Keratinocyte (primary cell): Measurements from ENCODE around the gene ZBTB11. TPM values are rescaled to one million over a fixed set of nuclear protein-coding genes. Genes with fewer than 3 reads are reported as not detected.

ENCODE experiments used
- DNase-seq: peaks from one replicate; pipeline ENCODE4 v3.0.0-alpha.2; 2011; ENCODE audit warnings: low read depth, missing footprints, low spot score
- FAIRE-seq: peaks from 2 replicates; lab custom pipeline; 2011; peaks lifted over from hg19 to GRCh38; lab: Jason Lieb, UNC
- H2AFZ ChIP-seq: 2 replicates; pipeline ENCODE4 v1.6.0; 2012; ENCODE audit warnings: low read length, control low read depth, inconsistent platforms; ENCODE audit not compliant: control insufficient read depth
- H3K27ac ChIP-seq: 2 replicates; pipeline ENCODE4 v1.5.1; 2011; ENCODE audit warnings: low read length; ENCODE audit not compliant: control insufficient read depth, insufficient read depth
- H3K27me3 ChIP-seq: 3 replicates; pipeline ENCODE4 v1.6.0; 2011; ENCODE audit warnings: low read length; ENCODE audit not compliant: control insufficient read depth, insufficient read depth; ENCODE audit errors: extremely low read depth
- H3K36me3 ChIP-seq, 2 experiments: 2 replicates in 1 of 2; 3 replicates in 1 of 2; pipeline ENCODE4 v1.5.1; 2011; ENCODE audit warnings: low read length in 2 of 2, mild to moderate bottlenecking in 1 of 2; ENCODE audit not compliant: control insufficient read depth in 2 of 2, insufficient read depth in 2 of 2; ENCODE audit errors: extremely low read depth in 1 of 2
- H3K4me1 ChIP-seq: 3 replicates; pipeline ENCODE4 v1.5.1; 2011; ENCODE audit warnings: low read length; ENCODE audit not compliant: control insufficient read depth, insufficient read depth; ENCODE audit errors: extremely low read depth
- H3K4me2 ChIP-seq: 3 replicates; pipeline ENCODE4 v1.6.0; 2011; ENCODE audit warnings: low read depth, low read length; ENCODE audit not compliant: control insufficient read depth, insufficient read depth; ENCODE audit errors: extremely low read depth
- H3K4me3 ChIP-seq, 3 experiments: fragments of 200-600 bp in 1 of 3; sonication (generic) in 1 of 3; 2 replicates in 2 of 3; 3 replicates in 1 of 3; pipeline ENCODE4 v1.5.1; 2011 to 2016; ENCODE audit warnings: low read length in 3 of 3, mild to moderate bottlenecking in 3 of 3, control low read depth in 2 of 3, inconsistent platforms in 1 of 3, low read depth in 1 of 3, mixed read lengths in 1 of 3, mixed run types in 1 of 3, moderate library complexity in 1 of 3; ENCODE audit not compliant: control insufficient read depth in 2 of 3, insufficient read depth in 2 of 3; ENCODE audit errors: extremely low read depth in 1 of 3
- H3K79me2 ChIP-seq: 2 replicates; pipeline ENCODE4 v1.6.0; 2012; ENCODE audit warnings: low read length; ENCODE audit not compliant: control insufficient read depth, insufficient read depth
- H3K9ac ChIP-seq: 3 replicates; pipeline ENCODE4 v1.6.0; 2011; ENCODE audit warnings: low read length; ENCODE audit not compliant: control insufficient read depth, insufficient read depth; ENCODE audit errors: extremely low read depth
- H3K9me1 ChIP-seq: 3 replicates; pipeline ENCODE4 v1.6.0; 2011; ENCODE audit warnings: low read length; ENCODE audit not compliant: control insufficient read depth, insufficient read depth; ENCODE audit errors: extremely low read depth
- H3K9me3 ChIP-seq: 2 replicates; pipeline ENCODE4 v1.5.1; 2012; ENCODE audit warnings: low read depth, low read length; ENCODE audit not compliant: control insufficient read depth
- H4K20me1 ChIP-seq: 3 replicates; pipeline ENCODE4 v1.6.0; 2011; ENCODE audit warnings: low read length; ENCODE audit not compliant: control insufficient read depth, insufficient read depth; ENCODE audit errors: extremely low read depth
- EZH2 ChIP-seq: IDR thresholded peaks from one replicate; pipeline ENCODE4 v1.6.1; 2012; ENCODE audit warnings: inconsistent platforms, mild to moderate bottlenecking, low read length, moderate library complexity
- dilution Hi-C: fragments of 300-500 bp; cut with MboI; formaldehyde crosslinking; loops from one replicate; pipeline ENCODE4 v1.7.0; 2020; ENCODE audit warnings: low sequenced_read_pairs; ENCODE audit not compliant: extremely low pct_ligation_motif_present
- polyA plus RNA-seq, 5 experiments: library from polyadenylated mRNA; depleted of rRNA in 3 of 5; stranded (reverse) in 3 of 5; stranded (forward) in 1 of 5; unstranded in 1 of 5; fragments of >200 nt; gene quantifications; 1 replicate in 1 of 5; 2 replicates in 3 of 5; 3 replicates in 1 of 5; pipeline versions ENCODE4 v1.2.1 to v1.2.3, GENCODE V29; 2011 to 2012; ENCODE audit warnings: missing spikeins in 2 of 5, low read depth in 1 of 5, low replicate concordance in 1 of 5
- TF ChIP-seq, protein P1 (sequence below), 3 experiments: IDR thresholded peaks in 1 of 3; conservative IDR thresholded peaks in 1 of 3; optimal IDR thresholded peaks in 1 of 3; 2 replicates in 2 of 3; 3 replicates in 1 of 3; pipeline versions ENCODE3 to v1.5.1; 2011; ENCODE audit warnings: low read length in 3 of 3, mild to moderate bottlenecking in 3 of 3, moderate library complexity in 2 of 3, control low read depth in 1 of 3, inconsistent platforms in 1 of 3; ENCODE audit not compliant: insufficient read depth in 2 of 3; ENCODE audit errors: extremely low read depth in 1 of 3

The ZBTB11 gene
- polyA plus RNA-seq, 1 donor (not counting 4 experiments of a cell fraction or from before 2014, with no cell fraction given), result 19.7 TPM

- peak overlapping the region; percentile 97 for H3K9ac ChIP-seq
- DNase-seq (no peak), FAIRE-seq (no peak)
- H4K20me1 ChIP-seq, result peaks cover 3% of the 10 kb centered on the region
- H3K36me3 ChIP-seq, result peaks cover 3 to 11% of the 10 kb centered on the region in 2 experiments
- H3K4me3 ChIP-seq, result peak overlapping the region; percentile 86 to 99 (median 98)
- H3K9me3 ChIP-seq, result no peaks in the 10 kb centered on the region
- H3K79me2 ChIP-seq, result peaks cover 60% of the 10 kb centered on the region
- dilution Hi-C loops, result no loop called here
- peak overlapping the region; percentile 81 for H2AFZ ChIP-seq
- H3K27me3 ChIP-seq, result no peaks in the 10 kb centered on the region
- no peaks in the 10 kb centered on the region for H3K9me1 ChIP-seq
- peak overlapping the region; percentile 92 for H3K27ac ChIP-seq
- peaks cover 19% of the 10 kb centered on the region for H3K4me1 ChIP-seq
- peak overlapping the region; percentile 86 for H3K4me2 ChIP-seq
- no peak for TF ChIP-seq EZH2
- TF ChIP-seq, protein P1, sequence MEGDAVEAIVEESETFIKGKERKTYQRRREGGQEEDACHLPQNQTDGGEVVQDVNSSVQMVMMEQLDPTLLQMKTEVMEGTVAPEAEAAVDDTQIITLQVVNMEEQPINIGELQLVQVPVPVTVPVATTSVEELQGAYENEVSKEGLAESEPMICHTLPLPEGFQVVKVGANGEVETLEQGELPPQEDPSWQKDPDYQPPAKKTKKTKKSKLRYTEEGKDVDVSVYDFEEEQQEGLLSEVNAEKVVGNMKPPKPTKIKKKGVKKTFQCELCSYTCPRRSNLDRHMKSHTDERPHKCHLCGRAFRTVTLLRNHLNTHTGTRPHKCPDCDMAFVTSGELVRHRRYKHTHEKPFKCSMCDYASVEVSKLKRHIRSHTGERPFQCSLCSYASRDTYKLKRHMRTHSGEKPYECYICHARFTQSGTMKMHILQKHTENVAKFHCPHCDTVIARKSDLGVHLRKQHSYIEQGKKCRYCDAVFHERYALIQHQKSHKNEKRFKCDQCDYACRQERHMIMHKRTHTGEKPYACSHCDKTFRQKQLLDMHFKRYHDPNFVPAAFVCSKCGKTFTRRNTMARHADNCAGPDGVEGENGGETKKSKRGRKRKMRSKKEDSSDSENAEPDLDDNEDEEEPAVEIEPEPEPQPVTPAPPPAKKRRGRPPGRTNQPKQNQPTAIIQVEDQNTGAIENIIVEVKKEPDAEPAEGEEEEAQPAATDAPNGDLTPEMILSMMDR (optimal IDR thresholded peaks at IDR 0.05 in 1 of 3, IDR thresholded peaks at IDR 0.05 in 1 of 3, conservative IDR thresholded peaks at IDR 0.05 in 1 of 3; ENCODE audit: extremely low read depth in 1 of 3, insufficient read depth in 2 of 3, low read length in 3 of 3), result no peak
Measured at GRCh38 chr3:101675709-101676215, 1.2 kb downstream of the ZBTB11 start.

DNA sequence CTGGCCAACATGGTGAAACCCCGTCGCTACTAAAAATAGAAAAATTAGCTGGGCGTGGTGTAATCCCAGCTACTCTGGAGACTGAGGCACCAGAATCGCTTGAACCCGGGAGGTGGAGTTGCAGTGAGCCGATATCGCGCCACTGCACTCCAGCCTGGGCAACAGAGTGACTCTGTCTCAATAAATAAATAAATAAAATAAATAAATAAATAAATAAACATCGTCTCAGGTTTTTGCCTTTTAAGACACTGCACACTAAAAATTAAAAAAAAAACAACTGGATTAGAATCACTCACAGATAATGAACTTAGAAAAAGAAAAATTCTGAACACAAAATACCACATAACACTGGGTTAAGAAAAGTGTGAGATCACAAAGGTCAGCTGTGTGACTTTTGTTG is 2.4 kb downstream of the ZBTB11 start:
- Histone ChIP-seq H3K27me3 (no peaks in the 10 kb centered on the region), H3K4me2 (peak overlapping the region; percentile 86), H3K4me3 (no peak overlapping the region), H3K9me1 (no peaks in the 10 kb centered on the region), H3K27ac (no peak overlapping the region), H3K36me3 (peaks cover 2 to 5% of the 10 kb centered on the region in 2 experiments), H3K4me1 (peaks cover 19% of the 10 kb centered on the region), H2AFZ (no peak overlapping the region), H3K9ac (no peak overlapping the region), H3K79me2 (peaks cover 56% of the 10 kb centered on the region), H3K9me3 (no peaks in the 10 kb centered on the region), H4K20me1 (no peaks in the 10 kb centered on the region)
- DNase-seq, result no peak
- FAIRE-seq, result no peak
- TF ChIP-seq EZH2, result no peak
- TF ChIP-seq, protein P1 (optimal IDR thresholded peaks at IDR 0.05 in 1 of 3, IDR thresholded peaks at IDR 0.05 in 1 of 3, conservative IDR thresholded peaks at IDR 0.05 in 1 of 3; ENCODE audit: extremely low read depth in 1 of 3, insufficient read depth in 2 of 3, low read length in 3 of 3), result no peak
- dilution Hi-C loops, result no loop called here
